Suprapubic skin (tissue), 4 donors: ENCODE data around the gene SH2D1B. TPM values are rescaled to one million over a fixed set of nuclear protein-coding genes. Genes with fewer than 3 reads are reported as not detected.

Experiments
- DNase-seq, 2 donors: peaks; one replicate each; pipeline ENCODE4 v3.0.0-alpha.2; 2019; ENCODE audit warnings: low spot score in 2 of 2
- H3K27ac ChIP-seq: fragments of 200-600 bp; sonication (generic); one replicate; pipeline ENCODE4 v1.5.1; 2019
- H3K27me3 ChIP-seq: fragments of 200-600 bp; sonication (generic); one replicate; pipeline ENCODE4 v1.5.1; 2019
- H3K36me3 ChIP-seq: fragments of 200-600 bp; sonication (generic); one replicate; pipeline ENCODE4 v1.5.1; 2019
- H3K4me1 ChIP-seq: fragments of 200-600 bp; sonication (generic); one replicate; pipeline ENCODE4 v1.5.1; 2019
- H3K4me3 ChIP-seq: fragments of 200-600 bp; sonication (generic); one replicate; pipeline ENCODE4 v1.5.1; 2019; ENCODE audit warnings: mild to moderate bottlenecking
- H3K9me3 ChIP-seq: fragments of 200-600 bp; sonication (generic); one replicate; pipeline ENCODE4 v1.5.1; 2019
- CTCF ChIP-seq, 2 donors: fragments of 200-600 bp in 1 of 2; fragments of 450-650 bp in 1 of 2; sonication (generic) in 1 of 2; IDR thresholded peaks; one replicate each; pipeline ENCODE4 v1.5.1; 2016 to 2019; ENCODE audit warnings: antibody characterized with exemption in 2 of 2, mild to moderate bottlenecking in 1 of 2, moderate library complexity in 1 of 2
- EP300 ChIP-seq: sonication (generic); formaldehyde crosslinking; IDR thresholded peaks from one replicate; pipeline ENCODE4 v1.6.1; 2017; ENCODE audit warnings: antibody characterized with exemption
- POLR2A ChIP-seq, 2 donors: fragments of 450-650 bp; IDR thresholded peaks; one replicate each; pipeline ENCODE4 v1.6.1; 2017; ENCODE audit warnings: antibody characterized with exemption in 2 of 2, mild to moderate bottlenecking in 2 of 2, moderate library complexity in 2 of 2
- POLR2AphosphoS5 ChIP-seq, 3 donors: sonication (generic); formaldehyde crosslinking; IDR thresholded peaks; one replicate each; pipeline ENCODE4 v1.6.1; 2017; ENCODE audit warnings: antibody characterized with exemption in 3 of 3
- WGBS: methylation state at CpG from one replicate; pipeline ENCODE4 v1.1.5; 2018; 5-methylcytosine and 5-hydroxymethylcytosine counted together
- total RNA-seq, 4 donors: library from RNA; depleted of rRNA; stranded (reverse); fragments of >200 nt; gene quantifications; one replicate each; pipeline ENCODE4 v1.1.0, GENCODE V29; 2016

The SH2D1B gene
- total RNA-seq, 4 donors from 2014 or later, result not detected

- H3K4me1 ChIP-seq, result peaks cover 3% of the 10 kb centered on the region
- WGBS, result 65% methylated on average over 4 of the region's 4 CpGs
Measured at GRCh38 chr1:162366149-162366548, 45.8 kb downstream of the SH2D1B start.

GRCh38 chr1:162365284-162366020 lies 46.5 kb downstream of the SH2D1B start:
- 68% methylated on average over 10 of the region's 10 CpGs for WGBS
- Histone ChIP-seq H3K36me3 (no peaks in the 10 kb centered on the region), H3K9me3 (no peaks in the 10 kb centered on the region), H3K4me1 (peaks cover 3% of the 10 kb centered on the region), H3K27me3 (no peaks in the 10 kb centered on the region), H3K4me3 (no peak overlapping the region), H3K27ac (no peak overlapping the region)
- DNase-seq, result no peak
- TF ChIP-seq CTCF (IDR thresholded peaks at IDR 0.05) (no peak), POLR2AphosphoS5 (IDR thresholded peaks at IDR 0.05) (no peak), EP300 (no peak), POLR2A (IDR thresholded peaks at IDR 0.05) (no peak)

More at GRCh38 chr1:162366149-162366548, 45.8 kb downstream of the SH2D1B start:
- no peak overlapping the region for H3K27ac ChIP-seq
- H3K36me3 ChIP-seq, result no peaks in the 10 kb centered on the region
- H3K9me3 ChIP-seq, result no peaks in the 10 kb centered on the region
- DNase-seq, result no peak
- H3K27me3 ChIP-seq, result no peaks in the 10 kb centered on the region
- TF ChIP-seq CTCF (IDR thresholded peaks at IDR 0.05), result no peak
- TF ChIP-seq EP300, result no peak
- no peak for TF ChIP-seq POLR2AphosphoS5 (IDR thresholded peaks at IDR 0.05)
- no peak overlapping the region for H3K4me3 ChIP-seq

- Histone ChIP-seq H3K27ac (no peak overlapping the region), H3K9me3 (no peaks in the 10 kb centered on the region), H3K36me3 (no peaks in the 10 kb centered on the region), H3K4me3 (no peak overlapping the region), H3K27me3 (no peaks in the 10 kb centered on the region), H3K4me1 (peaks cover 3% of the 10 kb centered on the region)
- DNase-seq, result no peak
- TF ChIP-seq POLR2A (IDR thresholded peaks at IDR 0.05) (no peak), CTCF (IDR thresholded peaks at IDR 0.05) (no peak), EP300 (no peak), POLR2AphosphoS5 (IDR thresholded peaks at IDR 0.05) (no peak)
- 95% methylated on average over 1 of the region's 1 CpG for WGBS
Measured at GRCh38 chr1:162364498-162364897, 47.4 kb downstream of the SH2D1B start.

GRCh38 chr1:162363823-162364222 lies 48.1 kb downstream of the SH2D1B start:
- H3K4me3 ChIP-seq, result no peak overlapping the region
- H3K36me3 ChIP-seq, result no peaks in the 10 kb centered on the region
- no peaks in the 10 kb centered on the region for H3K27me3 ChIP-seq
- no peak overlapping the region for H3K27ac ChIP-seq
- WGBS, result 90% methylated on average over 3 of the region's 3 CpGs
- H3K4me1 ChIP-seq, result peaks cover 3% of the 10 kb centered on the region
- TF ChIP-seq POLR2A (IDR thresholded peaks at IDR 0.05) (no peak), EP300 (no peak), POLR2AphosphoS5 (IDR thresholded peaks at IDR 0.05) (no peak), CTCF (IDR thresholded peaks at IDR 0.05) (no peak)
- H3K9me3 ChIP-seq, result no peaks in the 10 kb centered on the region
- no peak for DNase-seq

- Histone ChIP-seq H3K27me3 (no peaks in the 10 kb centered on the region), H3K4me1 (peaks cover under 1% of the 10 kb centered on the region), H3K9me3 (no peaks in the 10 kb centered on the region), H3K36me3 (no peaks in the 10 kb centered on the region), H3K4me3 (no peak overlapping the region), H3K27ac (no peak overlapping the region)
- WGBS, result 85% methylated on average over 5 of the region's 5 CpGs
- TF ChIP-seq EP300, result no peak
- TF ChIP-seq POLR2A (IDR thresholded peaks at IDR 0.05), result no peak
- TF ChIP-seq CTCF (IDR thresholded peaks at IDR 0.05), result no peak
- no peak for TF ChIP-seq POLR2AphosphoS5 (IDR thresholded peaks at IDR 0.05)
- no peak for DNase-seq
Measured at GRCh38 chr1:162361349-162361748, 50.6 kb downstream of the SH2D1B start.
